ENCODE results near the gene TOP2B. TPM values are rescaled to one million over a fixed set of nuclear protein-coding genes. Genes with fewer than 3 reads are reported as not detected.

TOP2B gene

DNA sequence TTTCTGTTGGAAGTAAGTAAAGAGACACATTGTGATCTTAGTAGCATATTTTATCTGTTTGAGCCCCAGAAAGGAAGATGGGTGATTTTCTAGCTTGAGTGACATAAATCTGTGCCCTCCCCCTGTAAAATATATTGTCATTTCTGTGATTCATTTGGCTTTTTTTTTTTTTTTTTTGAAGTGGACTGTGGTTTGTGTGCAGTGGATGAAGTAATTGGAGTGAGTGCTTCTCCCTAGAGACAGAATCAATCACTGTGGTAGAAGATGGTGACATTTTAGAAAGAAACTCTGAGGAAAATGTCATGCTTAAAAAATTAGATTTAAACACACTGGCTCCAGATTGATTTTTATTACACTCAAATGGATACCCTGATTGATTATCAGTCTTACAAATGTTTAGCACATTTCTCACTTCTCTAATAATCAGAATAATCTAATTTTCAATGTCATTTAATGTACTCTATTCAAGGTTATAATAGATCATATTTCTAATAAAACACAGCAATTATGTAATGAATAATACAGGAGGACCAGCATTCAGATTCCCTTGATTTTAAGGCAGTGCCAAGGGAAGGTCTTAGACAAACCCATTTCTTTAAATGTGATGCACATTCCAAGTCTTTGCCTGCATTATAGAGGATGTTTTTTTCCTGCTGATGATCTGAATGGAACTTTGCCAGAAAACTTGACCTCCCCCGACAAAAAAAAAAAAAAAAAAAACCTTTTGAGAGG is 116.6 kb downstream of the TOP2B start:
- Histone ChIP-seq H3K18ac (ENCODE audit: low read length) (no peak overlapping the region), H3K9ac (ENCODE audit: low read depth, low read length, poor library complexity) (no peak overlapping the region), H3K4me1 (ENCODE audit: control insufficient read depth in 2 of 2, insufficient read depth in 1 of 2, low read depth in 1 of 2, low read length in 2 of 2) (peaks cover 0 to 5% of the 10 kb centered on the region in 2 donors), H3K14ac (ENCODE audit: low read length) (no peak overlapping the region), H4K91ac (ENCODE audit: low read depth, low read length, poor library complexity) (no peak overlapping the region), H3K36me3 (replicated peaks in 1 of 2; ENCODE audit: control insufficient read depth in 2 of 2, insufficient read depth in 2 of 2, low read length in 2 of 2) (no peaks in the 10 kb centered on the region), H2BK120ac (ENCODE audit: low read depth, low read length) (no peak overlapping the region), H3K23ac (ENCODE audit: low read depth, low read length, poor library complexity) (no peak overlapping the region), H3K4ac (ENCODE audit: low read length) (no peak overlapping the region), H2AK5ac (ENCODE audit: low read depth, low read length) (no peak overlapping the region), H3K27ac (replicated peaks; ENCODE audit: low read length) (no peak overlapping the region), H2BK15ac (ENCODE audit: low read length) (no peak overlapping the region), H3K27me3 (ENCODE audit: control insufficient read depth in 3 of 3, insufficient read depth in 3 of 3, low read depth in 1 of 3, low read length in 3 of 3) (no peaks in the 10 kb centered on the region), H3K79me1 (ENCODE audit: low read depth, low read length) (no peaks in the 10 kb centered on the region), H2BK12ac (ENCODE audit: low read length) (no peak overlapping the region), H2BK5ac (ENCODE audit: low read length) (no peak overlapping the region), H3K9me3 (replicated peaks in 1 of 2; ENCODE audit: control insufficient read depth in 2 of 2, insufficient read depth in 1 of 2, low read depth in 1 of 2, low read length in 2 of 2) (no peaks in the 10 kb centered on the region), H3K4me3 (ENCODE audit: low read length in 2 of 2) (no peak overlapping the region), H3K4me2 (ENCODE audit: insufficient read depth, low read length, poor library complexity, severe bottlenecking) (no peak overlapping the region), H4K8ac (ENCODE audit: low read depth, low read length) (no peak overlapping the region), H2AFZ (ENCODE audit: low read length) (no peak overlapping the region)
- no peak for DNase-seq (ENCODE audit: low spot score)
- WGBS, 2 donors (ENCODE audit: extremely low coverage in 2 of 2, insufficient read length in 2 of 2, insufficient replicate concordance in 1 of 2): no CpG with 5 or more reads among the region's 1 CpG

Small RNAs within 50 kb of the gene (small RNA-seq; reads per million reads assigned to genes)
- gene CRIP1P2 (ENCODE audit: insufficient read depth) (not detected), gene RF01161 (ENCODE audit: insufficient read depth) (not detected), gene RF02271 (ENCODE audit: insufficient read depth) (not detected)
